Measurements from ENCODE around the gene MPP3.

DNA sequence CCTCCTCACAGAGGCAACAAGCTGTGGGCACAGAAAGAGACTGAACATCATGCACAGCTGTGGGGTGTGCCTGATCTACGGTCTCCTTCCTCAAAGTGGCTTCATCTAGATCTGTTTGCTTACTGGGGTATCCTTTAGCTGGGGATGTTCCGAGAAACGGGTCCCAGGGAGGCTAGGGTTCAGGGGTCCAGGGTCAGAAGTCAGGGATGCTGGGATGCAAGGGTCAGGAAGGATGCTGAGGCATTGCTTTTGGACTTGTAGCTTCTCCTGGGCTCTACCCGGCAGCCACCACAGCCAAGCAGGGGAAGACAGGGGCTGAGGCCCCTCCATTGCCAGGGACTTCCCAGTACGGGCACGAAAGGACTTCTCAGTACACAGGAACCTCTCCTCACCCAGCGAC is 20.6 kb upstream of the MPP3 start:
- no peak for TF ChIP-seq EZH2 (IDR thresholded peaks at IDR 0.05)
- no peak for TF ChIP-seq POLR2AphosphoS5 (IDR thresholded peaks at IDR 0.05; ENCODE audit: borderline replicate concordance, low read depth, low read length)

Measured in SK-N-MC (cell line).